Stimulated activated naive B cell treated with anti-CD40 and anti-IgM and Interleukin-4, amounts not matched to agents 10 μg/mL and 1 μg/mL and 100 μg/mL, for 72 hours (primary cell): Measurements from ENCODE around the gene NDUFAF2.
"Not testable (repeated sequence)": the region's sequence is repeated elsewhere in the genome, so short reads cannot be mapped to it uniquely, and the experiment has no call there.

Experiments
- ATAC-seq, 2 donors: fragments of 150-1000 bp; cut with Tn5 transposase; replicated peaks; 2 replicates each; pipeline ENCODE4 v1.10.0; 2021; ENCODE audit warnings: moderate library complexity in 1 of 2
- DNase-seq: peaks from one replicate; pipeline ENCODE4 v3.0.0; 2021
- H3K27ac Mint-ChIP-seq: one replicate; pipeline ENCODE4 v1.8.0; 2022; ENCODE audit warnings: mild to moderate bottlenecking, mixed read lengths
- H3K27me3 Mint-ChIP-seq, 2 donors: one replicate each; pipeline ENCODE4 v1.8.0; 2022; ENCODE audit warnings: mixed read lengths in 2 of 2
- H3K36me3 Mint-ChIP-seq, 2 donors: one replicate each; pipeline ENCODE4 v1.8.0; 2022; ENCODE audit warnings: mixed read lengths in 2 of 2, mild to moderate bottlenecking in 1 of 2
- H3K4me1 Mint-ChIP-seq, 2 donors: one replicate each; pipeline ENCODE4 v1.8.0; 2022; ENCODE audit warnings: mixed read lengths in 2 of 2, mild to moderate bottlenecking in 1 of 2
- H3K4me3 Mint-ChIP-seq, 2 donors: one replicate each; pipeline ENCODE4 v1.8.0; 2022; ENCODE audit warnings: mild to moderate bottlenecking in 2 of 2, mixed read lengths in 2 of 2, moderate library complexity in 1 of 2
- H3K9me3 Mint-ChIP-seq, 2 donors: one replicate each; pipeline ENCODE4 v1.8.0; 2022; ENCODE audit warnings: mixed read lengths in 2 of 2, mild to moderate bottlenecking in 1 of 2

The NDUFAF2 gene

DNA sequence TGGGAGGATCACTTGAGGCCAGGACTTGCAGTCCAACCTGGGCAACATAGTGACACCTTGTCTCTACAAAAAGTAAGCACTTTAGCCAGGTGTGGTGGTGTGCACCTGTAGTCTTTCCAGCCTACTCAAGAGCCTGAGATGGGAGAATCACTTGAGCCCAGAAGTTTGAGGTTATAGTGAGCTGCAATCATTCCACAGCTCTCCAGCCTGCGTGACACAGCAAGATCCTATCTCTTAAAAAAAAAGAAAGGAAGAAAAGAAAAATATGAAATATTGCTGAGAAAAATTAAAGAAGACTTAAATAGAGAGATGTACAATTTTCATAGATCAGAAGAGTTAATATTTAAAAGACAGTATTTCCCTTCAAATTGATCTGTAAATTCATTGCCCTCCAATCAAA is 140.9 kb downstream of the NDUFAF2 start:
- no peak overlapping the region for H3K27ac Mint-ChIP-seq
- no peak for DNase-seq
- H3K36me3 Mint-ChIP-seq, result peaks cover 20 to 29% of the 10 kb centered on the region in 2 donors
- no peaks in the 10 kb centered on the region for H3K27me3 Mint-ChIP-seq
- no peak for ATAC-seq
- peaks cover 5 to 10% of the 10 kb centered on the region in 2 donors for H3K4me1 Mint-ChIP-seq
- peaks cover 3 to 6% of the 10 kb centered on the region in 2 donors for H3K9me3 Mint-ChIP-seq
- H3K4me3 Mint-ChIP-seq, result no peak overlapping the region

DNA sequence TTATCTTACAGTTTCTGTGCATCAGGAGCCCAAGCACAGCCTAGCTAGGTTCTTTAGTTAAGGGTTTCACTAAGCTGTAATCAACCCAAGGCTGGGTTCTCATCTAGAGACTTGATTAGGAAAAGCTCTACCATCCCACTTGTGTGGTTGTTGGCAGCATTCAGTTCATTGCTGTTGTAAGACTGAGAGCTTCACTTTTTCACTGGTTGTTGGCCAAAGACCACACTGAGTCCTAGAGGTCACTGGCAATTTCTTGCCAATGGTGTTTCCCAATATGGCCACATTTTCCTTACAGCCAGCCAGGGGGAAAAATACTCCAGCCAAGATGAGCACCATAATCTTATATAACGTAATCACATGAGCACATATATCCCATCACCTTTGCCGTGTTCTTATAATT is 142.9 kb downstream of the NDUFAF2 start:
- H3K27ac Mint-ChIP-seq, result no peak overlapping the region
- H3K4me1 Mint-ChIP-seq, result peaks cover 5 to 16% of the 10 kb centered on the region in 2 donors
- H3K9me3 Mint-ChIP-seq, result peaks cover 8% of the 10 kb centered on the region in 2 donors
- no peaks in the 10 kb centered on the region for H3K27me3 Mint-ChIP-seq
- H3K36me3 Mint-ChIP-seq, result peaks cover 18 to 41% of the 10 kb centered on the region in 2 donors
- DNase-seq, result no peak
- no peak for ATAC-seq
- H3K4me3 Mint-ChIP-seq, result no peak overlapping the region

DNA sequence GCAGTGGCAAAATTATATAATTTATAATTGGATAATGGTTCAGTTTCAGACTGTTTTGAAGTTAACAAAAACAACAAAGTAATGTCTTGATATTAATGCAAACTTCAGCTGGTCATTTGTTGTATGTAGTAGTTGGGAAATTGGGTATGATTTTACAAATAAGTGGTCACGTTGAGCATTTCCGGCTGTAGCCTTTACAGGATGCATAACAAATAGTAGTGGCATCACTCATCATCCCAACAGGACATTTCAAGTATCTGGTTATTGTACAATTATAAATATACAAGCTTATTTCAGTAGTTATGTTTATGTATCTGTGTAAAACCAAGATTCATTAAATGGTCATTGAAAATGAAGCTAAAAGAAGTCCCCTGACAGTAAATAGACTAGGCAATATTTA is 144.3 kb downstream of the NDUFAF2 start:
- ATAC-seq, result no peak
- H3K4me3 Mint-ChIP-seq, result no peak overlapping the region
- H3K9me3 Mint-ChIP-seq, result peaks cover 6 to 7% of the 10 kb centered on the region in 2 donors
- H3K4me1 Mint-ChIP-seq, result peaks cover 4 to 13% of the 10 kb centered on the region in 2 donors
- DNase-seq, result no peak
- peaks cover 26 to 43% of the 10 kb centered on the region in 2 donors for H3K36me3 Mint-ChIP-seq
- H3K27me3 Mint-ChIP-seq, result no peaks in the 10 kb centered on the region
- no peak overlapping the region for H3K27ac Mint-ChIP-seq

DNA sequence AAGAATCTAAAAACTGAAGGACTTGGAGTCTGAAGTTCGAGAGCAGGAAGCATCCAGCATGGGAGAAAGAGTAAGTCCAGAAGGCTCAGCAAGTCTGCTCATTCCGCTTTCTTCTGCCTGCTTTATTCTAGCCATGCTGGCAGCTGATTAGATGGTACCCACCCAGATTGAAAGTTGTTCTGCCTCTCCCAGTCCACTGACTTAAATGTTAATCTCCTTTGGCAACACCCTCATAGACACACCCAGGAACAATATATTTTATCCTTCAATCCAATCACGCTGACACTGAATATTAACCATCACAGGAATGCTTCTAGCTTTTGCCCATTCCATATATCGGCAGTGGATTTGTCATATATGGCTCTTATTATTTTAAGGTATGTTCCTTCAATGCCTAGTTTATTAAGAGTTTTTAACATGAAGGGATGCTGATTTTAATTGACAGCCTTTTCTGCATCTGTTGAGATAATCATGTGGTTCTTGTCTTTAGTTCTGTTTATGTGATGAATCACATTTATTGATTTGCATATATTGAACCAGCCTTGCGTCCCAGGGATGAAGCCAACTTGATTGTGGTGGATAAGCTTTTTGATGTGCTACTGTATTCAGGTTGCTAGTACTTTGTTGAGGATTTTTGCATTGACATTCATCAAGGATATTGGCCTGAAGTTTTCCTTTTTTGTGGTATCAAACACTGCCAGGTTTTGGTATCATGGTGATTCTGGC is 148.2 kb downstream of the NDUFAF2 start:
- H3K36me3 Mint-ChIP-seq, result peaks cover 19 to 32% of the 10 kb centered on the region in 2 donors
- H3K9me3 Mint-ChIP-seq, H3K27ac Mint-ChIP-seq, DNase-seq, H3K27me3 Mint-ChIP-seq, H3K4me3 Mint-ChIP-seq, H3K4me1 Mint-ChIP-seq, ATAC-seq: not testable (repeated sequence)

DNA sequence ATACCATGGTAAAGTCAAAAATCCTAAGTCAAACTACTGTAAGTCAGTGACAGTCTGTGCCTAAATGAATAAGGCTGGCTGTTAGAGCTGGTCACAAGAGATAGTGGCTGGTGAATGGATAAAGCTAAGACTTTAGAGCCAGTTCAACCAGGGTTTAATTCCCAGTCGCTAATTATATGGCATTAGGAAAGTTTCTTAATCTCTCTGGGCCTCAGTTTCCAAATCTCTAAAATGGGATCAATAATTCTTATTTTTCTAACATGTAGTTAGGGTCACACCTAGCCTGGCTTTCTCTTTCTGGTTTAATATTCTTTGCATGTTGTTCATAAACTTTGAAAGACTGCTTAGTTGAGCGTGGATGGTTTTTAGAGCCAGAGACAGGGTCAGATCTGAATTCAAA is 152.5 kb downstream of the NDUFAF2 start:
- Mint-ChIP-seq H3K4me3 (no peak overlapping the region), H3K27ac (no peak overlapping the region), H3K27me3 (no peaks in the 10 kb centered on the region), H3K36me3 (peaks cover 29 to 46% of the 10 kb centered on the region in 2 donors), H3K4me1 (peaks cover 0 to 4% of the 10 kb centered on the region in 2 donors), H3K9me3 (peaks cover 3 to 12% of the 10 kb centered on the region in 2 donors)
- ATAC-seq (no peak), DNase-seq (no peak)

DNA sequence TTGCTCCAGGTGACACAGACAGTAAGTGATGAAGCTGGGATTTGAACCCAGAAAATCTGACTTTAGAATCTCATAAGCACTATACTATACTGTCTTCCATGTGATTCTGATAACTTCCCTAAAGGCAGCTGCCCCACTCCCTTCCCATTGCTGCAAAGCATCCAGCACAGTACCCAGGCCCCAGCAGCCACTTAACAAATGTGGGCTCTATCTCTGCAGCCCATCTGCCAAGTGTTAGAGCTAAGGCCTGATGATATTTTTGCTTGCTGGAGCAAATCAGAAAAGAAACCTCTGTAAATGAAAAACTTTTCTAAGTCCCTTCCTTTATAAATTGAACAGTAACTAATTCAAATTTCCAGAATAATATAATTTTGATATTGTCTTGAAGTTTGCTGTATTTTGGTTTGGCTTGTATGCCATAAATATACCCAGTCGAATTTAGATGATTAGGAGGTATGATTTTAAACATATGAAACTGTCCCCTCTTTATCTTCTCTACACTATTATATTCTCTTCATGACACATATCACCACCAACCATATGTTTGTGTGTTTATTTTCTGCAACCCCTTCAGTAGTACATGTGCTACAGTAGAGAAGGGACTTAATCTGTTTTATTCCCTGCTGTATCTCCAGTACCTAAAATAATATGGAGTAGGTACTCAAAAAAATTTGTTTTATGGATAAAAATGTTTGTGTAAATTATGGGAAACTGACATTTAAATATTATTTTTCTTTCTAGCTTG is 153.4 kb downstream of the NDUFAF2 start:
- no peak overlapping the region for H3K4me3 Mint-ChIP-seq
- DNase-seq, result no peak
- ATAC-seq, result no peak
- peaks cover 23 to 44% of the 10 kb centered on the region in 2 donors for H3K36me3 Mint-ChIP-seq
- H3K27ac Mint-ChIP-seq, result no peak overlapping the region
- H3K4me1 Mint-ChIP-seq, result no peaks in the 10 kb centered on the region
- peaks cover 3 to 12% of the 10 kb centered on the region in 2 donors for H3K9me3 Mint-ChIP-seq
- H3K27me3 Mint-ChIP-seq, result no peaks in the 10 kb centered on the region

DNA sequence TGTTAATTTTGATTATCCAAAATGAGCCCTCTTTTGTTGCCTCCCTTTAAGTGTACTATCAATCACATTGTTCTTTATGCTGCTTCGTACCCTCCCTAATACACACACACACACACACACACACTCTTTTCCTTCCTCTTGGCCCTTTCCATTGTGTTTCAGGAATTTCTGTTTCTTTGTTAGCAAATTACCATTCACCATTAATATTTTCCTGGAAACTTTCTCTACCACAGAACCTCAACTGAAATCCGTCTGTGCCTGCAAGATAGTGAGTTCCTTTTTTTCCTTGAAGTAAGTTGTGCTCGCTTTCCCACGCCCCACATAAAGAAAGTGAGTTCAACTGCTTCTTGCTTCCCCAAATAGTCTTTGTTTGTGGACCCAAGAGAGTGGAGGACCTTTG is 155.4 kb downstream of the NDUFAF2 start:
- DNase-seq, result no peak
- H3K27ac Mint-ChIP-seq, result no peak overlapping the region
- ATAC-seq, result no peak
- no peaks in the 10 kb centered on the region for H3K27me3 Mint-ChIP-seq
- H3K4me3 Mint-ChIP-seq, result no peak overlapping the region
- H3K9me3 Mint-ChIP-seq, result peaks cover 3 to 12% of the 10 kb centered on the region in 2 donors
- peaks cover 17 to 39% of the 10 kb centered on the region in 2 donors for H3K36me3 Mint-ChIP-seq
- H3K4me1 Mint-ChIP-seq, result no peaks in the 10 kb centered on the region

DNA sequence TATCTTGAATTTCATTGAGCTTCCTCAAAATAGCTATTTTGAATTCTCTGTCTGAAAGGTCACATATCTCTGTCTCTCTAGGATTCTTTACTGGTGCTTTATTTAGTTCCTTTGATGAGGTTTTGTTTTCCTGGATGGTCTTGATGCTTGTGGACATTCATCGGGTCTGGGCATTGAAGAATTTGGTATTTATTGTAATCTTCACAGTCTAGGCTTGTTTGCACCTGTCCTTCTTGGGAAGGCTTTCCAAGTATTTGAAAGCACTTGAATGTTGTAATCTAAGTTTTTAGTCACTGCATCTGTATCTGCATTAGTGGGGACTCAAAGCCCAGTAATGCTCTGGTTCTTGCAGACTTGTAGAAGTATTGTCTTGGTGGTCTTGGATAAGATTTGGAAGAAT is 169.4 kb downstream of the NDUFAF2 start:
- no peaks in the 10 kb centered on the region for H3K27me3 Mint-ChIP-seq

DNA sequence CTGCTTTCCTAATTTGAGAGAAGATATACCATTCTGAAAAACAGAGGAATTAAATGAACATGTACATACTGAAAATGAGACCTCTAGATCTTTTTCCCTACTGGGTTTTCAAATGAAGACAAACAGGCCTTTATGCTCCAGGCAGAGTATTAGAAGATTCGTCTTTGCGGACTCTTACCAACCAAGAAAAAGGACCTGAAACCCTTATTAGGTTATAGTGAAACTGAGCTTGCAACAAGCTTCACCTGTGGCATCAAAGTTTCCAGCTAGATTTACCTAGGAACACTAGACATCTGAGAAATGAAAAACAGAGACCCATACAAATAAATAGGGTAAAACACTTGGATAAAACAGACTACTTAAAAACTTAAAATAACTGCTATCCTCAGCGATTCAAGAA is 171.0 kb downstream of the NDUFAF2 start:
- no peaks in the 10 kb centered on the region for H3K27me3 Mint-ChIP-seq
- H3K4me3 Mint-ChIP-seq, result no peak overlapping the region
- no peak overlapping the region for H3K27ac Mint-ChIP-seq
- H3K4me1 Mint-ChIP-seq, result peaks cover 2 to 23% of the 10 kb centered on the region in 2 donors
- DNase-seq (no peak), ATAC-seq (peak; percentile 52 to 69)
- peaks cover 29% of the 10 kb centered on the region in 2 donors for H3K36me3 Mint-ChIP-seq
- H3K9me3 Mint-ChIP-seq, result peaks cover 8 to 10% of the 10 kb centered on the region in 2 donors

More for the DNA sequence above, 169.4 kb downstream of the NDUFAF2 start:
- no peak overlapping the region for H3K27ac Mint-ChIP-seq
- peaks cover 2 to 35% of the 10 kb centered on the region in 2 donors for H3K4me1 Mint-ChIP-seq
- H3K9me3 Mint-ChIP-seq, result peaks cover 8 to 10% of the 10 kb centered on the region in 2 donors
- no peak overlapping the region for H3K4me3 Mint-ChIP-seq
- H3K36me3 Mint-ChIP-seq, result peaks cover 34 to 36% of the 10 kb centered on the region in 2 donors
- no peak for DNase-seq
- ATAC-seq, result no peak

DNA sequence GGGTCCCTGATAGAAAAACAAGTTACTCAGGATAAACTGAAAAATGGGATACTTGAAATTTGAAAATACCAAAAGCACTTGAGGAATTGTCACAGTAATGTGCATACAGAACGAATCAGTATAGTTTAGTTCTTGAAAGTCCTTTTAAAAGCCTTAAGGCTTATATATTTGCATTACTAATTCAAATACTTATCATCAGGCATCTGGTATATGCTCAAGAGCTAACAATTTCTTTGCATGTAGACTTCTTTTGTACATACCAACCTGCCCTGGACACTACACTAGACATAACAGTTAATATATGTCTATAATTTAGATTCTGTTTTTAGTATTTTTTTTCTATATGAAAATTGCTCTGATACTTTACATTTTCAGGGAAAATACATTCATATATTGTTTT is 174.1 kb downstream of the NDUFAF2 start:
- peaks cover 14 to 22% of the 10 kb centered on the region in 2 donors for H3K36me3 Mint-ChIP-seq
- ATAC-seq, result no peak
- peaks cover 0 to under 1% of the 10 kb centered on the region in 2 donors for H3K9me3 Mint-ChIP-seq
- no peak overlapping the region for H3K27ac Mint-ChIP-seq
- peaks cover 0 to 14% of the 10 kb centered on the region in 2 donors for H3K4me1 Mint-ChIP-seq
- no peak for DNase-seq
- no peaks in the 10 kb centered on the region for H3K27me3 Mint-ChIP-seq
- H3K4me3 Mint-ChIP-seq, result no peak overlapping the region

DNA sequence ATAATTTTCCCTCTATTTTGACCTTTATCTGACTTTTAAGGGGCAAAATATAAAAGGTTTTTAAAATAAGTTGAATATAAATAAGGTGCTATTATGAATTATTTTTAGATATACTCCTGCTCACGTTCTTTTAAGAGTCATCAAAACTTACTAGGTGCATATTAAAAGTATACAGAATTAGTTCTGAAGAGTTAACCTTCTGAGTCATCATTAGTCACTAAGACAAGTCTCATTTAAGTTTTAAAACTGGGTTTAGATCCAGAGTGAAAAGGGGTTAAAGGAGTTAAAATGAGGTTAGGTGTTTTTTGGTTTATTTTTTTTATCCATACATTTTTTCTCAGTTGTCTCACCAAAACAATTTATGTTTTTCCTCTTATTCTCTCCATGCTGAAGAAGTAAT is 175.5 kb downstream of the NDUFAF2 start:
- Mint-ChIP-seq H3K27me3 (no peaks in the 10 kb centered on the region), H3K4me3 (no peak overlapping the region), H3K4me1 (peaks cover 0 to 1% of the 10 kb centered on the region in 2 donors), H3K9me3 (no peaks in the 10 kb centered on the region), H3K27ac (no peak overlapping the region), H3K36me3 (peaks cover 0 to 10% of the 10 kb centered on the region in 2 donors)
- ATAC-seq (no peak), DNase-seq (no peak)

DNA sequence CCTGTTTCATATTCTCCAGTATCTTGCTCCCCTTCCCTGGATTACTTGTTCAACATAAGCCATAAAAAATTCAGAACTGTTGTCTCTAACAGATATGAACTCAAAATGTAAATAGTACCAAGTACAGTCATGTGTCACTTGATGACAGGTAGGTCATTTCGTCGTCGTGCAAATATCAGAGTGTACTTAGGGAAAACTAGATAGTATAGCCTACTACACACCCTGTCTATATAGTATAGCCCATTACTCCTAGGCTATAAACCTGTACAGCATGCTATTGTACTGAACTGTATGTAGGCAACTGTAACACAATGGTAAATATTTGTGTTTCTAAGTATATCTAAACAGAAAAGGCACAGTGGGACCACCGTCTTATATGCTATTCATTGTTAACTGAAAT is 178.1 kb downstream of the NDUFAF2 start:
- Mint-ChIP-seq H3K9me3 (peaks cover 0 to 2% of the 10 kb centered on the region in 2 donors), H3K36me3 (peaks cover 0 to 19% of the 10 kb centered on the region in 2 donors), H3K27me3 (no peaks in the 10 kb centered on the region), H3K4me3 (no peak overlapping the region), H3K27ac (no peak overlapping the region), H3K4me1 (no peaks in the 10 kb centered on the region)
- ATAC-seq (no peak), DNase-seq (no peak)

DNA sequence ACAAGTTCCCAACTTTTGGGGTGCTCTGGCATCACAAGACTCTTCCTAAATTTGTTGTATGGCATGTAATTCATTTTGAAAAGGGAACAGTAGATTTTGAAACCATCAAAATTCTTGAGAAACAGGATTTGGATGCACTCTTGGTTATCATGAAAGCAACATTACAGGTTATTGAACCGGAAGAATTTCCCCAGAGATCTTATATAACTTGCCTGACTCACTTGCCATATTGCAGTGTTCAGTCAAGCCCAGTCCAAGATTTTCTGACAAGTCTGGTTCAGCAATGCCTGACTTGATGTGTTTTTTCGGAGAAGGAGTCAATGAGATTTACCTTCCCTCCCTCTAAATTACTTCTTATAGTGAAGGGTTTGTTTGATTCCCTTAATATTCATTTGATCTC is 185.3 kb downstream of the NDUFAF2 start:
- Mint-ChIP-seq H3K4me3 (no peak overlapping the region), H3K4me1 (no peaks in the 10 kb centered on the region), H3K36me3 (peaks cover 2 to 16% of the 10 kb centered on the region in 2 donors), H3K9me3 (peaks cover 0 to 4% of the 10 kb centered on the region in 2 donors), H3K27me3 (no peaks in the 10 kb centered on the region), H3K27ac (no peak overlapping the region)
- DNase-seq, result no peak
- no peak for ATAC-seq

DNA sequence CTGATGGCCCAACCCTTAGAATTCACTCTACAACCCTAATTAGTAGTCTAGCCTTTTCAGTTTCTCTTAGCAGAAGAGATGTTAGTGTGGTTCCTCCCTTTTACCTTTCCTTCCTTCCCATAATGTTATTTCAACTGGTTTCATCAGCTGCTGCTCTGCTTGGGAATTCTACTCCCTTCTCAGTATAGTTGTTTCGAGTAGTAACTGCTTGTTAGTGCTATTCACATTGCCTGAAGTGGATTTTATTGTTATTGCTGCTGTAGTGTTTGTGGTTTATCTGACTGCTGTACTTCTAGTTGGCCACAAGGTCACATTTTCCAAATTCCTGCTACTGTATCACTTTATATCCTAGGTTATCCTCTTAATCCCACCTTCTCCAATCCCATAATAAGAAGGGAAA is 187.6 kb downstream of the NDUFAF2 start:
- Mint-ChIP-seq H3K4me1 (no peaks in the 10 kb centered on the region), H3K36me3 (peaks cover 2 to 7% of the 10 kb centered on the region in 2 donors), H3K27ac (no peak overlapping the region), H3K9me3 (peaks cover 0 to 4% of the 10 kb centered on the region in 2 donors), H3K4me3 (no peak overlapping the region), H3K27me3 (no peaks in the 10 kb centered on the region)
- ATAC-seq, result no peak
- no peak for DNase-seq

DNA sequence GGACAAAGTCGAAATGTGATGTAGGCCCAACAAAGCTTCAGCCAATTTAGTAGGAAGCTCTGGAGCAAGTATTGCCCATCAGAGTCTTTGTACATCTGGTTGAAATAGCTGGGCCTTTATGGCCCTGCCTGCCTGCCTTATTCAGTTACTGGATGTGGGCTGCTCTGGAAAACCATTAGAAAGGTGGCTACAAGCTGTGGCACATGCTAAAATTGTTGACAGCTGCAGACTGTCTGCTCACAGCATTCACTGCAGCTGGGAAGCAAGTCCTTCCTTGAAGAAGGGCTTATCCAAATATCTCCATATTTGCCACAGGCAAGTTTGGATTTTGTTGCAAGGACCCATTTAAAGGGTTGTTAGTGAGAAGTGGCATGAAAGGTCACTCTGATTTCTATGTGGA is 192.8 kb downstream of the NDUFAF2 start:
- no peaks in the 10 kb centered on the region for H3K27me3 Mint-ChIP-seq
- peaks cover 0 to 2% of the 10 kb centered on the region in 2 donors for H3K36me3 Mint-ChIP-seq
- no peak overlapping the region for H3K27ac Mint-ChIP-seq
- peaks cover 0 to 1% of the 10 kb centered on the region in 2 donors for H3K9me3 Mint-ChIP-seq
- no peaks in the 10 kb centered on the region for H3K4me1 Mint-ChIP-seq
- no peak for ATAC-seq
- H3K4me3 Mint-ChIP-seq, result no peak overlapping the region
- DNase-seq, result no peak
